Activated T-cell treated with anti-CD3 and anti-CD28 coated beads, Interleukin-2, amount 50 U/mL, for 4 hours (primary cell): Measurements from ENCODE around the gene XIAP. TPM values are rescaled to one million over a fixed set of nuclear protein-coding genes. Genes with fewer than 3 reads are reported as not detected.

Experiments used
- ATAC-seq, 2 donors: fragments of 200-7000 bp; cut with Tn5 transposase; one replicate each; pipeline ENCODE4 v1.10.0; 2021
- DNase-seq: peaks from one replicate; pipeline ENCODE4 v3.0.0-alpha.2; 2020
- H3K27me3 Mint-ChIP-seq: one replicate; pipeline ENCODE4 v1.8.0; 2021; ENCODE audit warnings: low read depth, mixed read lengths
- H3K36me3 Mint-ChIP-seq: one replicate; pipeline ENCODE4 v1.8.0; 2022; ENCODE audit warnings: mixed read lengths; ENCODE audit not compliant: insufficient read depth
- H3K4me1 Mint-ChIP-seq: one replicate; pipeline ENCODE4 v1.8.0; 2021; ENCODE audit warnings: low read depth, mixed read lengths
- H3K4me3 Mint-ChIP-seq: one replicate; pipeline ENCODE4 v1.8.0; 2021; ENCODE audit warnings: mild to moderate bottlenecking, moderate library complexity, mixed read lengths
- H3K9me3 Mint-ChIP-seq: one replicate; pipeline ENCODE4 v1.8.0; 2021; ENCODE audit warnings: mixed read lengths
- total RNA-seq, 3 donors: library from RNA; stranded (reverse); gene quantifications; one replicate each; pipeline ENCODE4 v1.2.1, GENCODE V29; 2021

Gene XIAP
- total RNA-seq, 3 donors from 2014 or later: 28.8 to 34.9 (median 32.8) TPM

GRCh38 chrX:123959281-123960063, 99.6 kb downstream of the XIAP start:
- H3K4me1 Mint-ChIP-seq: peaks cover 14% of the 10 kb centered on the region
- DNase-seq (no peak), ATAC-seq (peak; percentile 0 to 1)
- H3K27me3 Mint-ChIP-seq: no peaks in the 10 kb centered on the region
- no peaks in the 10 kb centered on the region for H3K9me3 Mint-ChIP-seq
- no peaks in the 10 kb centered on the region for H3K36me3 Mint-ChIP-seq
- H3K4me3 Mint-ChIP-seq: peak overlapping the region; percentile 99

- Mint-ChIP-seq H3K4me3 (peak overlapping the region; percentile 99), H3K4me1 (peaks cover 24% of the 10 kb centered on the region), H3K36me3 (no peaks in the 10 kb centered on the region), H3K9me3 (no peaks in the 10 kb centered on the region), H3K27me3 (no peaks in the 10 kb centered on the region)
- no peak for DNase-seq
- ATAC-seq: no peak
These were observed 101.1 kb downstream of the XIAP start for GRCh38 chrX:123960956-123961267.

GRCh38 chrX:123961268-123962005, 101.6 kb downstream of the XIAP start, which contains the start of gene STAG2:
TSS of gene STAG2 (plus strand) at chrX:123961706. CDS start at chrX:124022628, 60,922 bp downstream.
- DNase-seq: peak; percentile 27
- peaks cover 26% of the 10 kb centered on the region for H3K4me1 Mint-ChIP-seq
- peak within 1 kb of the TSS; percentile 99 for H3K4me3 Mint-ChIP-seq

GRCh38 chrX:123962006-123962467, 102.2 kb downstream of the XIAP start:
- H3K4me1 Mint-ChIP-seq: peaks cover 30% of the 10 kb centered on the region
- ATAC-seq: no peak
- H3K36me3 Mint-ChIP-seq: no peaks in the 10 kb centered on the region

More at GRCh38 chrX:123961268-123962005, 101.6 kb downstream of the XIAP start, which contains the start of gene STAG2:
- ATAC-seq: peak; percentile 16 to 30
- no peaks in the 10 kb centered on the region for H3K27me3 Mint-ChIP-seq
- H3K36me3 Mint-ChIP-seq: no peaks in the 10 kb centered on the region
- H3K9me3 Mint-ChIP-seq: no peaks in the 10 kb centered on the region

GRCh38 chrX:123962794-123963373, 103.0 kb downstream of the XIAP start:
- Mint-ChIP-seq H3K27me3 (no peaks in the 10 kb centered on the region), H3K36me3 (no peaks in the 10 kb centered on the region), H3K9me3 (no peaks in the 10 kb centered on the region), H3K4me1 (peaks cover 34% of the 10 kb centered on the region), H3K4me3 (peak overlapping the region; percentile 99)
- ATAC-seq (peak; percentile 63 to 74), DNase-seq (peak; percentile 76)

More at GRCh38 chrX:123962006-123962467, 102.2 kb downstream of the XIAP start:
- H3K9me3 Mint-ChIP-seq: no peaks in the 10 kb centered on the region
- H3K27me3 Mint-ChIP-seq: no peaks in the 10 kb centered on the region
- H3K4me3 Mint-ChIP-seq: peak overlapping the region; percentile 99
- no peak for DNase-seq

Other genes starting within 250 kb of the XIAP start
- 10 to 100 TPM; 67.1 to 72.2 (median 67.6) TPM for gene THOC2, start 127.0 kb upstream of the XIAP start, total RNA-seq
- gene STAG2, start 101.7 kb downstream of the XIAP start, total RNA-seq: 10 to 100 TPM; 73.2 to 81.4 (median 79.5) TPM